ENCODE results near the gene MTO1. TPM values are rescaled to one million over a fixed set of nuclear protein-coding genes. Genes with fewer than 3 reads are reported as not detected.

Gene MTO1
- total and polyA plus RNA-seq, 8 donors, result 18.9 to 40.7 (median 33.4) TPM

GRCh38 chr6:73460056-73460455, 1.5 kb upstream of the MTO1 start:
- no peak for DNase-seq
- no peak overlapping the region for H3K27ac ChIP-seq
- TF ChIP-seq CTCF (IDR thresholded peaks at IDR 0.05), result no peak
- intact Hi-C loops (cut with DNase I), result no loop called here
- H3K27me3 ChIP-seq, result no peaks in the 10 kb centered on the region
- H3K4me3 ChIP-seq, result no peak overlapping the region
- H3K36me3 ChIP-seq, result no peaks in the 10 kb centered on the region
- no peak for ATAC-seq
- no peaks in the 10 kb centered on the region for H3K9me3 ChIP-seq
- peaks cover 7 to 55% of the 10 kb centered on the region in 2 donors for H3K4me1 ChIP-seq

DNA sequence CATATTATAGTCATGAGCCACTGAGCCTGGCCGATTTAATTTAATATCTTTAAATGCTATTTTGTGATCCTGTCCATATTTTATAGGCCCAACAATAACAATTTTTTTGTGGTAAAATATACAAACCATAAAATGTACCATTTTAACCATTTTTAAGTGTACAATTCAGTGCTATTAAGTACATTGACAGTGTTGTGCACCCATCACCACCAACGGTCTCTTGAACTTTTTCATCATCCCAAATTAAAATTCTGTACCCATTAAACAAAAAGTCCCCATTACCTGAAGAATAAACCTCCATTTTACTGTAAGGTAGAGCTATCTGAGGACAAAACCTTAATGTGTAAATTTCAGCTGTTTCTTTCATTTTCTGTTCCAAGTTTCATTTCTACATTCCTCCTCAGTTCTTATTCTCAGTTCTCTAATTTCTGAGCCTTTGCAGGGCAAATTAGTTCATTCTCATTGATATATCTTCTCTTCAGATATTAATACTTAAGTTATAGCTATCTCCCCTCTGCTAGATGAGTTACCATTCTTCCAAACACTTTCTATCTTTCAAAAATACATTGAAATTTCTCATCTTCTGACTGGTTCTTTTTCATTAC, 10.3 kb downstream of the MTO1 start:
- Histone ChIP-seq H3K27ac (peak overlapping the region in 1 of 2 donors; percentile 2), H3K4me3 (no peak overlapping the region), H3K9me3 (no peaks in the 10 kb centered on the region), H3K36me3 (peaks cover 3 to 100% of the 10 kb centered on the region in 2 donors), H3K4me1 (peaks cover 0 to 9% of the 10 kb centered on the region in 2 donors), H3K27me3 (no peaks in the 10 kb centered on the region)
- ATAC-seq, result no peak
- TF ChIP-seq CTCF (IDR thresholded peaks at IDR 0.05), result no peak
- intact Hi-C loops (cut with DNase I), result no loop called here
- no peak for DNase-seq

DNA sequence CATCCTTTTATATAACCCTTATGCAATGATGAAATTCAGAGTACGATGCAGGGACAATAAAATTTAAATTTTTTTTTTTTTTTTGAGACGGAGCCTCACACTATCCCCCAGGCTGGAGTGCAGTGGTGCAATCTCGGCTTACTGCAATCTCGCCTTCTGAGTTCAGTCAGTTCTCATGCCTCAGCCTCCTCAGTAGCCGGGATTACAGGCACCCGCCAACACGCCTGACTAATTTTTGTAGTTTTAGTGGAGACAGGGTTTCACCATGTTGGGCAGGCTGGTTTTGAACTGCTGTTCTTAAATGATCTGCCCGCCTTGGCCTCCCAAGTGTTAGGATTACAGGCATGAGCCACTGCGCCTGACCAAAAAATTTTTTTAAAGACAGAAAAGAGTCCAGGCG, 15.2 kb downstream of the MTO1 start:
- TF ChIP-seq CTCF (IDR thresholded peaks at IDR 0.05), result no peak
- ATAC-seq (no peak), DNase-seq (no peak)
- H3K27me3 ChIP-seq, result no peaks in the 10 kb centered on the region
- H3K4me1 ChIP-seq, result peaks cover 0 to 1% of the 10 kb centered on the region in 2 donors
- H3K36me3 ChIP-seq, result peaks cover 0 to 97% of the 10 kb centered on the region in 2 donors
- no peak overlapping the region for H3K27ac ChIP-seq
- H3K9me3 ChIP-seq, result no peaks in the 10 kb centered on the region
- H3K4me3 ChIP-seq, result no peak overlapping the region
- intact Hi-C loops (cut with DNase I), result no loop called here

DNA sequence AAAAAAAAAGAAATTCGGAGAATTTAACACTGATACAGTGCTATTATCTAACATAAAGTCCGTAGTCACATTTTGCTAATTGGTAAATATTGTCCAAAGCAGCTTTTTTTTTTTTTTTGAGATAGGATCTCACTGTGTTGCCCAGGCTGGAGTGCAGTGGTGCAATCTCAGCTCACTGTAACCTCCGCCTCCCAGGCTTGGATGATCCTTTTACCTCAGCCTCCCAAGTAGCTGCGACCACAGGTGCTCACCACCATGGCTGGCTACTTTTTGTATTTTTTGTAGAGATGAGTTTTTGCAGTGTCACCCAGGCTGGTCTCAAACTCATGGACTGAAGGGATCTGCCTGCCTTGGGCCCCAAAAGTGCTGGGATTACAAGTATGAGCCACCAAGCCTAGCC, 15.9 kb downstream of the MTO1 start:
- TF ChIP-seq CTCF (IDR thresholded peaks at IDR 0.05), result no peak
- Histone ChIP-seq H3K4me3 (no peak overlapping the region), H3K36me3 (peaks cover 0 to 97% of the 10 kb centered on the region in 2 donors), H3K27me3 (no peaks in the 10 kb centered on the region), H3K4me1 (no peaks in the 10 kb centered on the region), H3K9me3 (no peaks in the 10 kb centered on the region), H3K27ac (no peak overlapping the region)
- ATAC-seq, result no peak
- intact Hi-C loops (cut with DNase I), result no loop called here
- DNase-seq, result no peak

- TF ChIP-seq CTCF (IDR thresholded peaks at IDR 0.05), result no peak
- H3K9me3 ChIP-seq, result no peaks in the 10 kb centered on the region
- ATAC-seq, result no peak
- intact Hi-C loops (cut with DNase I), result no loop called here
- H3K27ac ChIP-seq, result no peak overlapping the region
- no peaks in the 10 kb centered on the region for H3K27me3 ChIP-seq
- no peak overlapping the region for H3K4me3 ChIP-seq
- peaks cover 0 to 97% of the 10 kb centered on the region in 2 donors for H3K36me3 ChIP-seq
- H3K4me1 ChIP-seq, result no peaks in the 10 kb centered on the region
- no peak for DNase-seq
These were observed 20.4 kb downstream of the MTO1 start for GRCh38 chr6:73481969-73482368.
